ENCODE results near the gene LHFPL6.

DNA sequence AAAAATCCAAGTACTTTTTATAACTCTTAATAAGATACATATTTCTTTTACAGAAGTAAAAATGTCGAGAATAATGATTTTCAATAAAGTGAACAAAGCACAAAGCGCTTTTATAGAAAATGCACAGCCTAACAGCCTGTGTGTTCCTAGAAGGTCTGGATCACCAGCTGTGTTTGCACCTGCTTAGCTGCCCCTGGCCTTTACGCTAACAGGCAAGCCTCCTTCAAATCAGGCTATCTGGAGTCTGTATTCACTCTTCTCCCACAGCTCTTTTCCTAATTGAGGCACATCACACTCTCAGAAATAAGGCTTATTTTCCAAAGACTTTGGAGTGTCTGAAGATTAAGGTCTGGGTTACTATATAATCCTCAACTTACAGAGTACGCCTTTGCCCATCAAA, 183.1 kb downstream of the LHFPL6 start:
- no peak for TF ChIP-seq POLR2A (IDR thresholded peaks at IDR 0.05)
- TF ChIP-seq, protein P1, sequence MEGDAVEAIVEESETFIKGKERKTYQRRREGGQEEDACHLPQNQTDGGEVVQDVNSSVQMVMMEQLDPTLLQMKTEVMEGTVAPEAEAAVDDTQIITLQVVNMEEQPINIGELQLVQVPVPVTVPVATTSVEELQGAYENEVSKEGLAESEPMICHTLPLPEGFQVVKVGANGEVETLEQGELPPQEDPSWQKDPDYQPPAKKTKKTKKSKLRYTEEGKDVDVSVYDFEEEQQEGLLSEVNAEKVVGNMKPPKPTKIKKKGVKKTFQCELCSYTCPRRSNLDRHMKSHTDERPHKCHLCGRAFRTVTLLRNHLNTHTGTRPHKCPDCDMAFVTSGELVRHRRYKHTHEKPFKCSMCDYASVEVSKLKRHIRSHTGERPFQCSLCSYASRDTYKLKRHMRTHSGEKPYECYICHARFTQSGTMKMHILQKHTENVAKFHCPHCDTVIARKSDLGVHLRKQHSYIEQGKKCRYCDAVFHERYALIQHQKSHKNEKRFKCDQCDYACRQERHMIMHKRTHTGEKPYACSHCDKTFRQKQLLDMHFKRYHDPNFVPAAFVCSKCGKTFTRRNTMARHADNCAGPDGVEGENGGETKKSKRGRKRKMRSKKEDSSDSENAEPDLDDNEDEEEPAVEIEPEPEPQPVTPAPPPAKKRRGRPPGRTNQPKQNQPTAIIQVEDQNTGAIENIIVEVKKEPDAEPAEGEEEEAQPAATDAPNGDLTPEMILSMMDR (IDR thresholded peaks at IDR 0.05) = no peak

Measured in esophagus squamous epithelium (tissue), 4 donors.